HG03064 (cell line): ENCODE results near the gene IL1R2.

ENCODE experiments used
- ATAC-seq: cut with Tn5 transposase; IDR thresholded peaks from one replicate; pipeline ENCODE4 v1.9.1; 2021; ENCODE audit warnings: low read depth; ENCODE audit not compliant: unreplicated experiment

Gene IL1R2

GRCh38 chr2:101972621-101973434 lies 18.9 kb upstream of the IL1R2 start:
- no peak for ATAC-seq

- no peak for ATAC-seq
Observed at GRCh38 chr2:101974663-101975062, 17.1 kb upstream of the IL1R2 start.

GRCh38 chr2:101975171-101975870 lies 16.4 kb upstream of the IL1R2 start:
- no peak for ATAC-seq

DNA sequence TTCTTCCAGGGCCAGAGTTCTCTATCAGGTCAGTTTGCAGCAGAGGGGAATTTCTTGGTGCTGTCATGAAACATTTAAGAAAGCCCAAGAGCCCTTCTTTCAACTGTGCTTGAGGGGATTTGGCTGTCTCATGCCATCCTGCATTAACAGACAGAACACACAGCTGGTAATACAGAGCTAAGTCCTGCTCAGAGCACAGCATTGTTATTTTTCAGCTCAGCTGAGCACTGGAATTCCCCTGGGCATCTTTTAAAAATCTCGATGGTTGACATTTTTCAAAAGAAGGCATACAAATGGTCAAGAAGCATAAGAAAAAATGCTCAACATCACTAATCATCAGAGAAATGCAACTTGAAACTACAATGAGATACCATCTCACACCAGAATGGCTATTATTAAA lies 14.9 kb upstream of the IL1R2 start:
- ATAC-seq: no peak

DNA sequence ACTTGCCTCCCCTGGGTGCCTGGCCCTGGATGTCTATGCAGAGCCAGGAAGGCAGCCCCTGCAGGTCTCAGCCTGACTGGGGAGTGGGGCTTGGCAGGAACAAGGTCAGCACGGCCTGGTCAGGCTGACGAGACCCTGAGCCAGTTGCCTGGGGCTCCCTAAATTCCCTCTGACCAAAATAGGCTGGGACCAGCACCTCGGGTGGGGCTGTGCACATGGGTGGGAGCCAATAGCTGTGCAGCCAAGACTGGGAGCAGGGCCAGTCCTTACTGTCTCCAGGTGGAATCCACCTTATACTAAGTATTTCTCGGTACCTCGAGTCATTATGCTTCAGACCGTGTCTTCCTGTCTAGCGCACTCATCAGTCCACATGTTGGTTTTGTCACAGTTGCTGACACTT lies 11.4 kb upstream of the IL1R2 start:
- ATAC-seq: no peak

- ATAC-seq: no peak
Observed at GRCh38 chr2:101981066-101981465, 10.7 kb upstream of the IL1R2 start.

DNA sequence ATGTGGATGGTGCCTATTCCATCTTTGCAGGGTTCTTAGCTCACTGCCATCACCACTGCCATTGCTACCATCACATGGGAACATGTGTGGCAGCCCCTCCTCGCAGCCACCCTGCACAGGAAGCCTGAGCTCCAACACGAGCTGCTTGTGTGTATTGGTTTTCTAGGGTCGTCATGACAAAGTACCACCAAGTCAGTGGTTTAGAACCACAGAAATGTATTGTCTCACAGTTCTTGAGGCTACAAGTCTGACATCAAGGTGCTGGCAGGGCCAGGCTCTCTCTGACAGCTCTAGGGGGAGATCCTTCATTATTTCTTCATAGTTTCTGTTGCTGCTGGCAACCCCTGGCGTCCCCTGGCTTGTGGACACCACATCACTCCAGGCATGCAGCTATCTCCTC lies 10.3 kb upstream of the IL1R2 start:
- no peak for ATAC-seq

DNA sequence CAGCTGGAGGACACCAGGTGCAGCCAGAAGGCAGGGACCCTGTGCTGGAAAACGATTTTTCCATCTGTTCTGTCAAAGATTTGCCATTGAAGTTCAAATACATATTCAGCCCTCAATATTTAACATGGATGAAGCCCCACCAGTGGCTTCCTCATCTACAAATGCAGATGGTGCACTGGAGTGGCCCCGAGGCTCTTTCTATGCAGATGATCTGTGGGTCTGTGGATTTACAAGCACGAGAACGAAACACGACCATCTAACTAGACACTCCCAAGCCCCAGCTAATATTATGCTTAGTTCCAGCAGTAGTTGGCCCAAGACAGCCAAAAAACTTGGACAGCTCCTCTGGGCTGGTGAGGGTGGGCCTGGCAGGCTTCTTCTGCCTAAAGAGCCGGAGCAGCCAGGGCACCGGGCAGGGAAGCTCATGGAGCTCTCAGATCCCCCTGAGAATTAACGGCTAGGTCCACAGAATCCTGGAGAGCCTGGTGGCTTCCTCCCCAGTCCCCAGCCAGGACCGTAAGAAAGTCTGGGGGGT lies 9.2 kb upstream of the IL1R2 start:
- no peak for ATAC-seq

- no peak for ATAC-seq
Observed at GRCh38 chr2:101983486-101983885, 8.3 kb upstream of the IL1R2 start.

DNA sequence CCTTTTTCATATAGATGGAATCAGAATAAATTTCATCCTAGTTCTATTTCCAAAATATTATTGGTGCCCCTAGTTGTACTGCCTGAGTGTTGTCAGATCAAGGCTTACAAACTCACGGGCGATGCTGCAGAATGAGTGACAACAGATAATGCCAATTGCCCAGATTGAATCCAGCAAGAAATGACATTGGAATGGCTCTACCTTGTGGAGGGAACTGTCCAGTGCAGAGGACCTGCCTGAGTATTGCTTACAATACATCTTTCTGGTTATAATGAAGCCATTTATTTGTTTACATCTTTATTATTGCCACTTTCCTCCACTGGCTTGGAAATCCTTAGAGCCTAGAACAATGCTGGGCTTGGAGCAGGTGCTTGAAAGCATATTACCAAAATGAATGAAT lies 7.8 kb upstream of the IL1R2 start:
- ATAC-seq: no peak

DNA sequence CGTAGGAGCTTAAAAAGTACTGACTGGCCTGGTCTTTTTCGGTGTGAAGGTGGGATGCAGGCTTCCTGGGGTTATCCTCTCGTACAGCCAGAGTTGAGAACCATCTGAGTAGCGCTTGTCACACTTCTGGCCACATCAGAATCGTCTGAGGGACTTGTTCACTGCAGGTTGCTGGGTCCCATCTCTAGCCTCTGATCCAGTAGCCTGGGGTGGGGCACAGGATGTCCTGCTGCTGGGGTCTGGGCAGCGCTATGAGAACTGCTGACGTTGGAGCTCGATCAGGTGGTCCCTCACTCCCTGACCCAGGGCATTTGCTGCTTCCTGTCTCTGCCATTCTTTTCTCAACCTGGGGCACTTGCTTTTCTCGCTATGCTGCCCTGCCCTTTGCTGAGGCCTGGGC lies 7.1 kb upstream of the IL1R2 start:
- no peak for ATAC-seq

DNA sequence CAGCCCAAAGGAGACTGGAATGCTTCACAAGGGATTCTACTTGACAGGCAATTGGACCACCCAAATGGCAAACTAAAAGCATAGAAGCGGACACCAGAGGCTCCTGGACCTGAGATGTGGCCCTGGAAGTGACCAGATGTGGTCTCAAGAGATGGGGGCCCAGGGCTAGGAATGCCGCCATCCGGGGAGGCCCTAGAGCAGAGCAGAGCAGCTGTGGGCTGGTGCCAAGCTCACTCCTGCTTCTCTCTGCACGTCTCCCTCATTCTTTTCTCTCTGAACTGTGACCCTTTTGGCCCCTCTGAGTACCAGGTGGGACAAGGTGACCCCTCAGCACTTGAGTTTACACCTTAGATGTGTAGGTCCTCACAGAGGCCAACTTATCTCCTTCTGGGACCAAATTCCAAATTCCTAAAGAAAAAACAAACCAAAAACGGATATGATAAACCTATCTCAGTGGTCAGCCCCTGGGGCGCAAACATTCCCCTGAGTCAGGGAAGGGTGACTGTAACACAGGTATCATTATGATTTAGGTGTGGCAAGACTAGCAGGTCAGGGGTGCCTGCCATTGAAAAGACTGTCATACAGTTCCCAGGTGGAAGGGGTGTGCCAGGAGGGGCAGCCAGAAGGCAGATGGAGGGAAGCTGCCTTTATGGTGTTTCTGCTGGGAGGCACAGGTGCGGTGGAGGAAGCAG lies 6.5 kb upstream of the IL1R2 start:
- ATAC-seq: no peak

GRCh38 chr2:101985793-101986164 lies 6.0 kb upstream of the IL1R2 start:
- ATAC-seq: no peak

GRCh38 chr2:101986376-101986775 lies 5.4 kb upstream of the IL1R2 start:
- ATAC-seq: no peak

GRCh38 chr2:101986804-101987740 lies 4.7 kb upstream of the IL1R2 start:
- ATAC-seq: no peak

GRCh38 chr2:101987832-101988231 lies 3.9 kb upstream of the IL1R2 start:
- ATAC-seq: no peak

DNA sequence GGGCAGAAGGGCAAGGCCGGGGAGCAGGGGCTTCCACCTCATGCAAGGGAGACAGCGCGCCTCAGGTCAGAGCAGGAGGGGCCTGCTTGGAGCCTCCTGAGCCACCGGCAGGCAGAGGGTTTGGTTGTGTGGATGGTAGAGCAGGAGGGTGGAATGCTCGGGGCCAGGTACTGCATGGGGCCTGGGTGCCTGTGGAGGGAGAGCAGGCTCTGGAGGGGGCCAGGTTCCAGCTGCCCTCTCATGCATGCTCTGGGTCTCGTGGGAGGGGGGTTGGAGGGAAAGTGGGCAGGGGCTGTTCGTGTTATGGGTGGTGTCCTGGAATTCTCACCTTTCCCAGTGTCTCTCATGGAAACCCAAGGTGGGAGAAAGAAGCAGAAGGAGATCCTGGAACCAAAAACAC lies 3.2 kb upstream of the IL1R2 start:
- no peak for ATAC-seq

DNA sequence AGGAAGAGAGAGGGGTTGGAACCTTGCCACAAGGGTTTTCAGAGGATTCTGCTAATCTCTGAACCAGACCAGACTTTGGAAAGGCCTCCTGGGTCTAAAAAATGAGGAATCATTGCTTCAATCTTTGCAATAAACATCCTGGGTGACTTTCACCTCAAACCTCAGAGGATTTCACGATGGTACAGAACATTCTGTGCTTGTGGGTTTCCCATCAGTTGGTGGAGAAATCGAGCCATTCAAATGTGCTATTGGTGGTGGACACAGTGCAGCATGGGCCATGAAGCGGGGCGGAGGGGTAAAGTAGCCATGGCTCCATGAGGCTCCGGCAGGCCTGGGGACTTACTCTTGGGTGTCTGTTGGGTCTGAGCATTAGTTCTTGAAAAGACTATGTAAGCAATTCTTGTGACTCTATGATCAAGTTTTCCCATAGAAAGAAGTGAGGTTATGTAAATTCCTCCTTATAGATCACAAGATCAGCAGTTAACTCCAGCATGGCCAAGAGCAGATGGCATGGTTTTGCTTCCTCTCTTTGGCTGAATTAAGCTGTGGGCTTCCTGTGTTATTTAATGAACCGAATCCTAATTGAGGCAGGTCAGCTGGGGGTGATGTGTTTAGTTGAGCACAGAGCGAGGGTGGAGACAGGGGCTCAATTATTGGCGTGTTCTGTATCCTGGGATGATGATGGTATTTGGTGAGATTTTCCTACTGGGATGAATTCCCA lies 1.9 kb upstream of the IL1R2 start:
- ATAC-seq: no peak

- no peak for ATAC-seq
Observed at GRCh38 chr2:101993772-101994171, 2.0 kb downstream of the IL1R2 start.

DNA sequence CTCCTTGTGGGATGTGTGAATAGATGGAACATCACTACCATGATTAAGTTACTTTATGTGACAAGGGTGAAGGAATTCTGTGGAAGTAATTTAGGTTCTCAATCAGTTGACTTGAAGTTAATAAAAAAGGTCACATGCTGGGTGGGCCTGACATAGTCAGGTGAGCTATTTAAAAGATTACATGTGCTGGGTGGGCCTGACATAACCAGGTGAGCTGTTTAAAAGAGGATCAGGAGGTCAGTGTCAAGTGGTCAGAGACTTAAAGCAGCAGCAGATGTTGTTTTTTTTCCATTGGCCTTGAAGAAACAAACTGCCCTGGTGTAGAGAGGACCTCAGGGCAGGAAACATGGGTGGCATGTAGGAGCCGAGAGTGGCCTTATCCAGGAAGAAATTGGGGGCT lies 3.3 kb downstream of the IL1R2 start:
- ATAC-seq: no peak
